ENCODE results near the gene UCKL1.

UCKL1 gene

GRCh38 chr20:63890201-63890576, 66.0 kb downstream of the UCKL1 start:
- DNase-seq (ENCODE audit: low read depth): no peak
